Neural cell (in vitro differentiated cells): Measurements from ENCODE around the gene CAST.

Experiments
- CTCF ChIP-seq: fragments of 450-650 bp; IDR thresholded peaks from 2 replicates; pipeline ENCODE4 v1.5.1; 2014; ENCODE audit warnings: antibody characterized with exemption, mild to moderate bottlenecking, moderate library complexity; ENCODE audit not compliant: poor library complexity, severe bottlenecking
- SMC3 ChIP-seq: fragments of 450-650 bp; conservative IDR thresholded peaks from 2 replicates; pipeline ENCODE4 v1.6.1; 2014; ENCODE audit warnings: antibody characterized with exemption, mild to moderate bottlenecking, moderate library complexity; ENCODE audit not compliant: poor library complexity

GRCh38 chr5:96651047-96651446, 11.1 kb upstream of the CAST start:
- TF ChIP-seq CTCF (no peak), SMC3 (no peak)
